Activated naive CD8-positive, alpha-beta T cell (primary cell): Measurements from ENCODE around the gene MDC1.

Experiments
- H3K27ac Mint-ChIP-seq: one replicate; pipeline ENCODE4 v1.8.0; 2021; ENCODE audit warnings: mixed read lengths
- H3K27me3 Mint-ChIP-seq: one replicate; pipeline ENCODE4 v1.8.0; 2021; ENCODE audit warnings: mixed read lengths
- H3K36me3 Mint-ChIP-seq: one replicate; pipeline ENCODE4 v1.8.0; 2021; ENCODE audit warnings: mixed read lengths
- H3K4me1 Mint-ChIP-seq: one replicate; pipeline ENCODE4 v1.8.0; 2021; ENCODE audit warnings: low read depth, mixed read lengths
- H3K4me3 Mint-ChIP-seq: one replicate; pipeline ENCODE4 v1.8.0; 2021; ENCODE audit warnings: mild to moderate bottlenecking, mixed read lengths
- H3K9me3 Mint-ChIP-seq: one replicate; pipeline ENCODE4 v1.8.0; 2021; ENCODE audit warnings: low read depth, mixed read lengths

The MDC1 gene

GRCh38 chr6:30685157-30686008 lies 31.7 kb downstream of the MDC1 start:
- H3K9me3 Mint-ChIP-seq, result no peaks in the 10 kb centered on the region
- peak overlapping the region; percentile 91 for H3K27ac Mint-ChIP-seq
- peak overlapping the region; percentile 93 for H3K4me3 Mint-ChIP-seq
- peaks cover 33% of the 10 kb centered on the region for H3K4me1 Mint-ChIP-seq
- peaks cover 15% of the 10 kb centered on the region for H3K36me3 Mint-ChIP-seq
- H3K27me3 Mint-ChIP-seq, result no peaks in the 10 kb centered on the region

GRCh38 chr6:30684386-30685156 lies 32.5 kb downstream of the MDC1 start:
- peaks cover 15% of the 10 kb centered on the region for H3K36me3 Mint-ChIP-seq
- H3K27ac Mint-ChIP-seq, result peak overlapping the region; percentile 99
- H3K4me3 Mint-ChIP-seq, result peak overlapping the region; percentile 93
- no peaks in the 10 kb centered on the region for H3K27me3 Mint-ChIP-seq
- H3K4me1 Mint-ChIP-seq, result peaks cover 30% of the 10 kb centered on the region
- no peaks in the 10 kb centered on the region for H3K9me3 Mint-ChIP-seq

GRCh38 chr6:30683980-30684338 lies 33.1 kb downstream of the MDC1 start:
- peaks cover 30% of the 10 kb centered on the region for H3K4me1 Mint-ChIP-seq
- H3K9me3 Mint-ChIP-seq, result no peaks in the 10 kb centered on the region
- peaks cover 17% of the 10 kb centered on the region for H3K36me3 Mint-ChIP-seq
- no peaks in the 10 kb centered on the region for H3K27me3 Mint-ChIP-seq
- peak overlapping the region; percentile 99 for H3K27ac Mint-ChIP-seq
- H3K4me3 Mint-ChIP-seq, result peak overlapping the region; percentile 93

GRCh38 chr6:30683183-30683979 lies 33.7 kb downstream of the MDC1 start:
- Mint-ChIP-seq H3K4me3 (peak overlapping the region; percentile 93), H3K9me3 (no peaks in the 10 kb centered on the region), H3K4me1 (peaks cover 27% of the 10 kb centered on the region), H3K27me3 (no peaks in the 10 kb centered on the region), H3K36me3 (peaks cover 19% of the 10 kb centered on the region), H3K27ac (peak overlapping the region; percentile 99)

- H3K27me3 Mint-ChIP-seq, result no peaks in the 10 kb centered on the region
- H3K9me3 Mint-ChIP-seq, result no peaks in the 10 kb centered on the region
- H3K4me1 Mint-ChIP-seq, result peaks cover 18% of the 10 kb centered on the region
- H3K4me3 Mint-ChIP-seq, result peak overlapping the region; percentile 93
- H3K36me3 Mint-ChIP-seq, result peaks cover 19% of the 10 kb centered on the region
- peak overlapping the region; percentile 99 for H3K27ac Mint-ChIP-seq
Observed at GRCh38 chr6:30682143-30683117, 34.7 kb downstream of the MDC1 start.

- Mint-ChIP-seq H3K4me3 (peak overlapping the region; percentile 93), H3K9me3 (no peaks in the 10 kb centered on the region), H3K4me1 (peaks cover 18% of the 10 kb centered on the region), H3K27ac (peak overlapping the region; percentile 99), H3K27me3 (no peaks in the 10 kb centered on the region), H3K36me3 (peaks cover 19% of the 10 kb centered on the region)
Observed at GRCh38 chr6:30681766-30682142, 35.3 kb downstream of the MDC1 start.

GRCh38 chr6:30679765-30680535 lies 37.1 kb downstream of the MDC1 start:
- Mint-ChIP-seq H3K9me3 (no peaks in the 10 kb centered on the region), H3K4me3 (peak overlapping the region; percentile 93), H3K27me3 (no peaks in the 10 kb centered on the region), H3K36me3 (peaks cover 19% of the 10 kb centered on the region), H3K4me1 (peaks cover 26% of the 10 kb centered on the region), H3K27ac (peak overlapping the region; percentile 86)

GRCh38 chr6:30678964-30679726 lies 37.9 kb downstream of the MDC1 start:
- peaks cover 18% of the 10 kb centered on the region for H3K36me3 Mint-ChIP-seq
- H3K27ac Mint-ChIP-seq, result peak overlapping the region; percentile 87
- H3K4me1 Mint-ChIP-seq, result peaks cover 26% of the 10 kb centered on the region
- H3K9me3 Mint-ChIP-seq, result no peaks in the 10 kb centered on the region
- no peaks in the 10 kb centered on the region for H3K27me3 Mint-ChIP-seq
- peak overlapping the region; percentile 93 for H3K4me3 Mint-ChIP-seq

- Mint-ChIP-seq H3K27ac (peak overlapping the region; percentile 86), H3K4me1 (peaks cover 33% of the 10 kb centered on the region), H3K36me3 (peaks cover 10% of the 10 kb centered on the region), H3K4me3 (peak overlapping the region; percentile 17), H3K9me3 (no peaks in the 10 kb centered on the region), H3K27me3 (no peaks in the 10 kb centered on the region)
Observed at GRCh38 chr6:30676660-30677285, 40.3 kb downstream of the MDC1 start.

GRCh38 chr6:30672445-30673253 lies 44.4 kb downstream of the MDC1 start, which contains the start of gene DHX16:
Gene DHX16, minus strand, starts transcription at chr6:30673006. Its CDS starts 165 bp downstream, at chr6:30672841.
- H3K27ac Mint-ChIP-seq, result peak within 1 kb of the TSS; percentile 79
- peak within 1 kb of the TSS; percentile 83 for H3K4me3 Mint-ChIP-seq
- H3K36me3 Mint-ChIP-seq, result peaks cover 7% of the 10 kb centered on the region
- peaks cover 36% of the 10 kb centered on the region for H3K4me1 Mint-ChIP-seq
- no peaks in the 10 kb centered on the region for H3K9me3 Mint-ChIP-seq
- H3K27me3 Mint-ChIP-seq, result no peaks in the 10 kb centered on the region

- no peaks in the 10 kb centered on the region for H3K27me3 Mint-ChIP-seq
- peaks cover 43% of the 10 kb centered on the region for H3K4me1 Mint-ChIP-seq
- H3K4me3 Mint-ChIP-seq, result peak overlapping the region; percentile 83
- no peaks in the 10 kb centered on the region for H3K9me3 Mint-ChIP-seq
- H3K27ac Mint-ChIP-seq, result peak overlapping the region; percentile 71
- H3K36me3 Mint-ChIP-seq, result peaks cover 4% of the 10 kb centered on the region
Observed at GRCh38 chr6:30670760-30671527, 46.1 kb downstream of the MDC1 start.
